Astrocyte of the spinal cord (primary cell): Measurements from ENCODE around the gene SPTSSA.

Source experiments
- DNase-seq: peaks from one replicate; pipeline ENCODE4 v3.0.0; 2011; ENCODE audit warnings: low read depth, low spot score
- H3K4me3 ChIP-seq: 2 replicates; pipeline ENCODE4 v1.5.1; 2011; ENCODE audit warnings: low read depth, mild to moderate bottlenecking, low read length, moderate library complexity
- in situ Hi-C: cut with HindIII; loops from 2 replicates; pipeline ENCODE4 v1.10.0; 2017; ENCODE audit warnings: low sequenced_read_pairs
- TF ChIP-seq, protein P1 (sequence below): IDR thresholded peaks from 2 replicates; pipeline ENCODE4 v1.5.1; 2012; ENCODE audit warnings: low read depth, mild to moderate bottlenecking, low read length, inconsistent platforms

SPTSSA gene

GRCh38 chr14:34501004-34501580 lies 39.1 kb upstream of the SPTSSA start:
- in situ Hi-C loops: no loop called here
- peak; percentile 45 for DNase-seq
- no peak overlapping the region for H3K4me3 ChIP-seq
- TF ChIP-seq, protein P1, sequence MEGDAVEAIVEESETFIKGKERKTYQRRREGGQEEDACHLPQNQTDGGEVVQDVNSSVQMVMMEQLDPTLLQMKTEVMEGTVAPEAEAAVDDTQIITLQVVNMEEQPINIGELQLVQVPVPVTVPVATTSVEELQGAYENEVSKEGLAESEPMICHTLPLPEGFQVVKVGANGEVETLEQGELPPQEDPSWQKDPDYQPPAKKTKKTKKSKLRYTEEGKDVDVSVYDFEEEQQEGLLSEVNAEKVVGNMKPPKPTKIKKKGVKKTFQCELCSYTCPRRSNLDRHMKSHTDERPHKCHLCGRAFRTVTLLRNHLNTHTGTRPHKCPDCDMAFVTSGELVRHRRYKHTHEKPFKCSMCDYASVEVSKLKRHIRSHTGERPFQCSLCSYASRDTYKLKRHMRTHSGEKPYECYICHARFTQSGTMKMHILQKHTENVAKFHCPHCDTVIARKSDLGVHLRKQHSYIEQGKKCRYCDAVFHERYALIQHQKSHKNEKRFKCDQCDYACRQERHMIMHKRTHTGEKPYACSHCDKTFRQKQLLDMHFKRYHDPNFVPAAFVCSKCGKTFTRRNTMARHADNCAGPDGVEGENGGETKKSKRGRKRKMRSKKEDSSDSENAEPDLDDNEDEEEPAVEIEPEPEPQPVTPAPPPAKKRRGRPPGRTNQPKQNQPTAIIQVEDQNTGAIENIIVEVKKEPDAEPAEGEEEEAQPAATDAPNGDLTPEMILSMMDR: no peak

GRCh38 chr14:34498684-34499412 lies 36.8 kb upstream of the SPTSSA start:
- in situ Hi-C loops: no loop called here
- TF ChIP-seq, protein P1: peak; percentile 47
- no peak overlapping the region for H3K4me3 ChIP-seq
- peak; percentile 44 for DNase-seq

GRCh38 chr14:34496679-34497513 lies 34.9 kb upstream of the SPTSSA start:
- peak; percentile 100 for DNase-seq
- TF ChIP-seq, protein P1: peak; percentile 44
- H3K4me3 ChIP-seq: no peak overlapping the region
- in situ Hi-C loops: no loop called here

DNA sequence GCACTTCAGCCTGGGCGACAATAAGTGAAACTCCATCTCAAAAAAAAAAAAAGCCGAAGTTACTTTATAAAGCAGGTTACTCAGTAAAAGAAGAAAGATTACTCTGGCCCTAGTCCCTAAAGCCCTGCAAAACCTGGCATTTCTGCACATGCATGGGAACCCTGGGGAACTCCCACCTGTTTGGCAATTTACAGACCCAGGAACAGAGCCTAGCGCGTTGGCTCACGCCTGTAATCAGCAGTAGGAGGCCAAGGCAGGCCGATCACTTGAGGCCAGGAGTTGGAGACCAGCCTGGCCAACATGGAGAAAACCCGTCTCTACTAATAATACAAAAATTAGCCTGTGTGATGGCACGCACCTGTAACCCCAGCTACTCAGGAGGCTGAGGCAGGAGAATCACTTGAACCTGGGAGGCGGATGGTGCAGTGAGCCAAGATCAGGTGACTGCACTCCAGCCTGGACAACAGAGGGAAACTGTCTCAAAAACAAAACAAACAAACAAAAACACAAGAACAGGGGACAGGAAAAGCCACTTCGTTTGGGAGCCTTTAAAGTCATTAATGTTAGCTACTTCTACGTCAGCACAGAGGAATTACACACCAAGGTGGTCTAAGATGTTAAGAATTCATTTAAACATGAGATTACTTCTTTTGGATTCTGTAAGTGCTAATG lies 34.1 kb upstream of the SPTSSA start:
- no peak overlapping the region for H3K4me3 ChIP-seq
- TF ChIP-seq, protein P1: no peak
- in situ Hi-C loops: no loop called here
- no peak for DNase-seq

- in situ Hi-C loops: no loop called here
- DNase-seq: no peak
- H3K4me3 ChIP-seq: no peak overlapping the region
- TF ChIP-seq, protein P1: no peak
These were observed 27.3 kb upstream of the SPTSSA start for GRCh38 chr14:34489324-34489723.

DNA sequence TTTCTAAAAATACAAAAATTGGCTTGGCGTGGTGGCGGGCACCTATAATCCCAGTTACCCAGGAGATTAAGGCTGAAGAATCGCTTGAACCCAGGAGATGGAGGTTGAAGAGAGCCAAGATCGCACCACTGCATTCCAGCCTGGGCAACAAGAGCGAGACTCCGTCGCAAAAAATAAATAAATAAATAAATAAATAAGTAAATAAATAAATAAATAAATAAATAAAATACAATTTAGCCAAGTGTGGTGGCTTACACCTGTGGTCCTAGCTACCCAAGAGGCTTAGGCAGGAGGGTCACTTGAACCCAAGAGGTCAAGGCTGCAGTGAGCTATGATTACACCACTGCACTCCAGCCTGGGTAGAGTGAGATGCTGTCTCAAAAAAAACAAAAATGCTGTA lies 26.5 kb upstream of the SPTSSA start:
- no peak for DNase-seq
- in situ Hi-C loops: no loop called here
- TF ChIP-seq, protein P1: no peak
- no peak overlapping the region for H3K4me3 ChIP-seq
